H1 (cell line): ENCODE measurements around the gene ISCA2. TPM values are rescaled to one million over a fixed set of nuclear protein-coding genes. Genes with fewer than 3 reads are reported as not detected.

ENCODE experiments used
- CTCF ChIA-PET: fragments of 300-600 bp; sonication (Branson Sonifier 250); formaldehyde crosslinking; loops from one replicate; lab custom pipeline; 2021; ENCODE audit not compliant: partially characterized antibody; lab: Charles Lee
- POLR2A ChIA-PET: fragments of 300-600 bp; sonication (Branson Sonifier 250); formaldehyde crosslinking; loops from one replicate; lab custom pipeline; 2021; ENCODE audit warnings: inconsistent platforms; ENCODE audit not compliant: partially characterized antibody; lab: Charles Lee
- DNase-seq, 2 experiments: peaks; one replicate each; pipeline versions ENCODE4 v3.0.0 to v3.0.0-alpha.2; 2010 to 2022; ENCODE audit warnings: low spot score in 2 of 2, low read depth in 1 of 2, mixed read lengths in 1 of 2
- FAIRE-seq: peaks from 2 replicates; lab custom pipeline; 2011; peaks lifted over from hg19 to GRCh38; lab: Jason Lieb, UNC
- H2AFZ ChIP-seq: 2 replicates; pipeline ENCODE4 v1.8.1; 2012; ENCODE audit warnings: low read length, inconsistent platforms
- H2AK5ac ChIP-seq: 2 replicates; pipeline ENCODE4 v1.6.1; 2013; ENCODE audit warnings: low read depth, low read length
- H2BK120ac ChIP-seq: replicated peaks from 2 replicates; pipeline ENCODE3; 2013; ENCODE audit warnings: low read depth, low read length, inconsistent platforms
- H2BK12ac ChIP-seq: 2 replicates; pipeline ENCODE4 v1.6.1; 2013; ENCODE audit warnings: low read depth, low read length
- H2BK15ac ChIP-seq: 2 replicates; pipeline ENCODE4 v1.6.1; 2013; ENCODE audit warnings: low read length
- H2BK20ac ChIP-seq: 2 replicates; pipeline ENCODE4 v1.6.1; 2013; ENCODE audit warnings: low read length
- H2BK5ac ChIP-seq: 2 replicates; pipeline ENCODE4 v1.6.1; 2013; ENCODE audit warnings: low read depth, low read length
- H3K14ac ChIP-seq: 2 replicates; pipeline ENCODE4 v1.6.1; 2013; ENCODE audit warnings: inconsistent platforms; ENCODE audit not compliant: insufficient read length
- H3K18ac ChIP-seq: 2 replicates; pipeline ENCODE4 v1.6.1; 2013; ENCODE audit warnings: low read length; ENCODE audit errors: extremely low read depth
- H3K23ac ChIP-seq: 2 replicates; pipeline ENCODE4 v1.6.1; 2013; ENCODE audit warnings: inconsistent platforms; ENCODE audit not compliant: insufficient read length
- H3K23me2 ChIP-seq: 2 replicates; pipeline ENCODE4 v1.6.1; 2013; ENCODE audit warnings: low read depth, low read length
- H3K27ac ChIP-seq: 2 replicates; pipeline ENCODE4 v1.6.1; 2011; ENCODE audit warnings: low read depth, low read length, inconsistent platforms
- H3K27me3 ChIP-seq, 4 experiments: replicated peaks in 1 of 4; 1 replicate in 1 of 4; 2 replicates in 3 of 4; pipeline versions ENCODE4 v1.6.1 to v1.8.1; 2011 to 2013; ENCODE audit warnings: low read length in 3 of 4, mild to moderate bottlenecking in 3 of 4, inconsistent platforms in 2 of 4, mixed read lengths in 2 of 4, moderate library complexity in 1 of 4; ENCODE audit not compliant: control insufficient read depth in 3 of 4, insufficient read depth in 3 of 4; ENCODE audit errors: extremely low read depth in 1 of 4
- H3K36me3 ChIP-seq, 4 experiments: 2 replicates each; pipeline versions ENCODE4 v1.6.1 to v1.8.1; 2011 to 2013; ENCODE audit warnings: mild to moderate bottlenecking in 4 of 4, low read length in 3 of 4, moderate library complexity in 2 of 4, control low read depth in 1 of 4, inconsistent platforms in 1 of 4; ENCODE audit not compliant: insufficient read depth in 4 of 4, control insufficient read depth in 2 of 4
- H3K4ac ChIP-seq: replicated peaks from 2 replicates; pipeline ENCODE3; 2013; ENCODE audit warnings: low read length, low read depth, mixed read lengths, inconsistent platforms; ENCODE audit not compliant: insufficient read length
- H3K4me1 ChIP-seq, 4 experiments: replicated peaks in 1 of 4; 1 replicate in 1 of 4; 2 replicates in 3 of 4; pipeline versions ENCODE4 v1.6.1 to v1.8.1; 2011 to 2013; ENCODE audit warnings: low read length in 3 of 4, inconsistent platforms in 2 of 4, mixed read lengths in 1 of 4; ENCODE audit not compliant: insufficient read depth in 4 of 4, control insufficient read depth in 3 of 4
- H3K4me2 ChIP-seq, 2 experiments: 2 replicates each; pipeline versions ENCODE4 v1.6.1 to v1.8.1; 2011 to 2013; ENCODE audit warnings: low read depth in 2 of 2, low read length in 2 of 2, control low read depth in 1 of 2, inconsistent platforms in 1 of 2, mild to moderate bottlenecking in 1 of 2; ENCODE audit not compliant: insufficient read depth in 1 of 2
- H3K4me3 ChIP-seq, 4 experiments: fragments of 200-600, 300-600 bp in 1 of 4; sonication (generic), shearing (Covaris generic), sonication (Bioruptor Twin) in 1 of 4; 2 replicates each; pipeline versions ENCODE4 v1.5.1 to v1.8.1; 2011 to 2016; ENCODE audit warnings: low read length in 4 of 4, low read depth in 3 of 4, control low read depth in 2 of 4, inconsistent platforms in 2 of 4, mild to moderate bottlenecking in 2 of 4, mixed read lengths in 1 of 4, moderate library complexity in 1 of 4; ENCODE audit not compliant: insufficient read depth in 2 of 4; ENCODE audit errors: extremely low read depth in 1 of 4
- H3K56ac ChIP-seq: replicated peaks from 2 replicates; pipeline ENCODE3; 2013; ENCODE audit warnings: low read depth, mild to moderate bottlenecking, mixed read lengths, low read length, inconsistent platforms; ENCODE audit not compliant: insufficient read length
- H3K79me1 ChIP-seq: 2 replicates; pipeline ENCODE4 v1.6.1; 2013; ENCODE audit warnings: low read depth, low read length, control low read depth
- H3K79me2 ChIP-seq, 2 experiments: 2 replicates each; pipeline versions ENCODE4 v1.6.1 to v1.8.1; 2012 to 2013; ENCODE audit warnings: low read length in 2 of 2, mild to moderate bottlenecking in 2 of 2, inconsistent platforms in 1 of 2; ENCODE audit not compliant: insufficient read depth in 2 of 2, control insufficient read depth in 1 of 2
- H3K9ac ChIP-seq, 4 experiments: replicated peaks in 1 of 4; 1 replicate in 1 of 4; 2 replicates in 3 of 4; pipeline versions ENCODE4 v1.6.1 to v1.8.1; 2011 to 2013; ENCODE audit warnings: low read depth in 3 of 4, low read length in 3 of 4, control low read depth in 2 of 4, mild to moderate bottlenecking in 2 of 4, moderate library complexity in 2 of 4, inconsistent platforms in 1 of 4; ENCODE audit errors: extremely low read depth in 1 of 4
- H3K9me3 ChIP-seq, 2 experiments: 2 replicates each; pipeline versions ENCODE4 v1.6.1 to v1.8.1; 2012 to 2013; ENCODE audit warnings: mild to moderate bottlenecking in 2 of 2, moderate library complexity in 2 of 2, control low read depth in 1 of 2, inconsistent platforms in 1 of 2, low read depth in 1 of 2, low read length in 1 of 2, mixed read lengths in 1 of 2; ENCODE audit not compliant: insufficient read depth in 2 of 2
- H4K20me1 ChIP-seq, 2 experiments: replicated peaks in 1 of 2; 2 replicates each; pipeline versions ENCODE3 to v1.8.1; 2011 to 2013; ENCODE audit warnings: inconsistent platforms in 2 of 2, low read length in 2 of 2, mild to moderate bottlenecking in 1 of 2; ENCODE audit not compliant: insufficient read depth in 2 of 2, control insufficient read depth in 1 of 2
- H4K5ac ChIP-seq: 2 replicates; pipeline ENCODE4 v1.6.1; 2013; ENCODE audit warnings: low read length, low read depth, mixed read lengths, inconsistent platforms; ENCODE audit not compliant: insufficient read length
- H4K8ac ChIP-seq: 2 replicates; pipeline ENCODE4 v1.8.0; 2013; ENCODE audit warnings: mild to moderate bottlenecking, moderate library complexity, low read length, inconsistent platforms; ENCODE audit not compliant: insufficient read depth; ENCODE audit errors: extremely low read depth
- H4K91ac ChIP-seq: replicated peaks from 2 replicates; pipeline ENCODE3; 2013; ENCODE audit warnings: low read length, mixed read lengths, inconsistent platforms; ENCODE audit not compliant: insufficient read length
- CBX5 ChIP-seq: fragments of 300-800, 300-1000 bp; sonication (generic); IDR thresholded peaks from 2 replicates; pipeline ENCODE4 v1.7.1; 2016; ENCODE audit warnings: antibody characterized with exemption, low read length, low read depth
- CTCF ChIP-seq, 3 experiments: IDR thresholded peaks; 1 replicate in 2 of 3; 2 replicates in 1 of 3; pipeline versions ENCODE4 v1.5.1 to v1.6.1; 2011; ENCODE audit warnings: low read length in 3 of 3, mild to moderate bottlenecking in 3 of 3, inconsistent platforms in 2 of 3, low read depth in 1 of 3, moderate library complexity in 1 of 3; ENCODE audit not compliant: insufficient read depth in 1 of 3; ENCODE audit errors: control extremely low read depth in 1 of 3
- KDM1A ChIP-seq: fragments of 200-600, 300-600 bp; sonication (generic); IDR thresholded peaks from 2 replicates; pipeline ENCODE4 v1.7.1; 2016; ENCODE audit warnings: mild to moderate bottlenecking, low read length, borderline replicate concordance
- RBBP5 ChIP-seq: IDR thresholded peaks from 2 replicates; pipeline ENCODE4 v1.7.1; 2012; ENCODE audit warnings: low read depth, mild to moderate bottlenecking, inconsistent platforms, low read length, moderate library complexity, borderline replicate concordance
- TEAD4 ChIP-seq: IDR thresholded peaks from 2 replicates; pipeline ENCODE4 v1.6.1; 2012; ENCODE audit warnings: low read depth, low read length, inconsistent platforms, mixed read lengths
- WGBS, 2 experiments: shearing (Covaris generic) in 1 of 2; methylation state at CpG; one replicate each; pipeline versions ENCODE4 v1.1.6 to v1.1.7; 2013 to 2015; ENCODE audit warnings: low lambda C conversion rate in 2 of 2, mixed read lengths in 2 of 2, inconsistent platforms in 1 of 2, low coverage in 1 of 2, missing lambda C conversion rate in 1 of 2; ENCODE audit not compliant: insufficient replicate concordance in 2 of 2, insufficient coverage in 1 of 2, insufficient read length in 1 of 2; ENCODE audit errors: extremely low coverage in 1 of 2, missing lambda C conversion rate in 1 of 2; 5-methylcytosine and 5-hydroxymethylcytosine counted together
- polyA plus RNA-seq, 7 experiments: library from polyadenylated mRNA; depleted of rRNA in 3 of 7; stranded (reverse) in 5 of 7; unstranded in 2 of 7; fragments of >200 nt in 5 of 7; fragments of 200-250 nt in 2 of 7; gene quantifications; 1 replicate in 5 of 7; 2 replicates in 1 of 7; 4 replicates in 1 of 7; pipeline versions ENCODE4 v1.2.1 to v1.2.3, GENCODE V29; 2011 to 2013; ENCODE audit warnings: missing spikeins in 2 of 7, mixed read lengths in 2 of 7
- total RNA-seq: library from RNA; stranded (reverse); fragmentation: NEBNext Ultra II Directional; extraction: Animal tissue kit (Norgen Biotek cat#: 25700); gene quantifications from 2 replicates; pipeline ENCODE4 v1.2.1, GENCODE V29; 2021

ISCA2 gene
- total and polyA plus RNA-seq, 2 of the 8 experiments (the other 6 are each of a cell fraction or from before 2014, with no cell fraction given): 43.5 to 78.6 TPM

GRCh38 chr14:74474376-74474775, 19.2 kb upstream of the ISCA2 start:
- Histone ChIP-seq H2BK12ac (no peak overlapping the region), H3K27ac (no peak overlapping the region), H2AK5ac (no peak overlapping the region), H2AFZ (no peak overlapping the region), H3K4me1 (peaks cover 0 to 3% (median 0%) of the 10 kb centered on the region in 4 experiments; a peak in 2 of 7 replicates), H3K9me3 (no peaks in the 10 kb centered on the region), H3K9ac (no peak overlapping the region), H3K4ac (no peak overlapping the region), H2BK15ac (no peak overlapping the region), H3K18ac (no peak overlapping the region), H3K36me3 (peaks cover 0 to 38% (median 4%) of the 10 kb centered on the region in 4 experiments; a peak in 7 of 8 replicates), H3K56ac (no peak overlapping the region), H3K14ac (no peak overlapping the region), H3K4me2 (no peak overlapping the region), H4K20me1 (no peaks in the 10 kb centered on the region), H4K5ac (no peak overlapping the region), H2BK5ac (no peak overlapping the region), H3K79me2 (no peaks in the 10 kb centered on the region), H4K8ac (no peak overlapping the region), H4K91ac (no peak overlapping the region), H3K23ac (no peak overlapping the region), H2BK20ac (no peak overlapping the region), H2BK120ac (no peak overlapping the region), H3K79me1 (no peaks in the 10 kb centered on the region), H3K23me2 (no peaks in the 10 kb centered on the region; the same call in 1 of the 2 replicates), H3K4me3 (no peak overlapping the region), H3K27me3 (no peaks in the 10 kb centered on the region)
- FAIRE-seq (no peak), DNase-seq (no peak)
- WGBS, 2 experiments: 94% methylated on average over 2 of the region's 2 CpGs; no CpG with 5 or more reads in 1 of the 2 experiments
- no peak for TF ChIP-seq CTCF (IDR thresholded peaks at IDR 0.05; ENCODE audit: control extremely low read depth in 1 of 3, insufficient read depth in 1 of 3, low read depth in 1 of 3, low read length in 3 of 3)
- no peak for TF ChIP-seq RBBP5
- no peak for TF ChIP-seq KDM1A
- no peak for TF ChIP-seq TEAD4
- no peak for TF ChIP-seq CBX5
- ChIA-PET CTCF (interaction anchor here (0.7 to 12.6 kb wide), 12 partner anchors 12 to 258 kb away, joined by 3 to 181 read pairs (median 6); partner anchors contain the start of genes ABCD4 and VRTN), POLR2A (interaction anchor here (0.8 to 3.0 kb wide), 5 partner anchors 9 to 148 kb away, joined by 3 to 10 read pairs (median 5); partner anchors contain the start of genes ISCA2 and NPC2)
